HepG2 (cell line): ENCODE measurements around the gene NOTCH4. TPM values are rescaled to one million over a fixed set of nuclear protein-coding genes. Genes with fewer than 3 reads are reported as not detected.

Experiments used
- CEBPB ChIP-seq: IDR thresholded peaks from 2 replicates; pipeline ENCODE4 v1.6.1; 2011; ENCODE audit warnings: low read depth, low read length, improper control_type of control experiment, borderline replicate concordance
- DPF2 ChIP-seq: sonication (generic); formaldehyde crosslinking; IDR thresholded peaks from 2 replicates; pipeline ENCODE4 v1.4.0; 2020; ENCODE audit warnings: mild to moderate bottlenecking, low read depth, missing genetic modification reagents, borderline replicate concordance
- MTF1 ChIP-seq: sonication (generic); formaldehyde crosslinking; IDR thresholded peaks from 2 replicates; pipeline ENCODE4 v1.5.0; 2020; ENCODE audit warnings: missing genetic modification reagents
- NFKBIZ ChIP-seq: IDR thresholded peaks from 2 replicates; pipeline ENCODE4 v1.6.1; 2018; ENCODE audit warnings: missing genetic modification reagents, missing compliant biosample characterization
- NKX3-1 ChIP-seq: sonication (generic); formaldehyde crosslinking; IDR thresholded peaks from 2 replicates; pipeline ENCODE4 v1.5.0; 2020; ENCODE audit warnings: missing genetic modification reagents
- PCBP1 ChIP-seq: fragments of 200-400 bp; formaldehyde crosslinking; IDR thresholded peaks from 2 replicates; pipeline ENCODE4 v1.6.1; 2017; ENCODE audit warnings: mild to moderate bottlenecking, low read depth, low read length, borderline replicate concordance
- PHF20 ChIP-seq: sonication (generic); formaldehyde crosslinking; IDR thresholded peaks from 2 replicates; pipeline ENCODE4 v1.5.0; 2020; ENCODE audit warnings: mild to moderate bottlenecking, missing genetic modification reagents
- REXO4 ChIP-seq: sonication (generic); formaldehyde crosslinking; IDR thresholded peaks from 2 replicates; pipeline ENCODE4 v1.8.0; 2022; ENCODE audit warnings: missing genetic modification reagents, mild to moderate bottlenecking, borderline replicate concordance
- SUZ12 ChIP-seq: fragments of 150-350 bp; IDR thresholded peaks from 2 replicates; pipeline ENCODE4 v1.6.1; 2014; ENCODE audit warnings: low read depth, low read length
- TGIF2 ChIP-seq: IDR thresholded peaks from 2 replicates; pipeline ENCODE4 v1.6.1; 2016; ENCODE audit warnings: control low read depth, missing compliant biosample characterization
- U2AF1 ChIP-seq: fragments of 200-400 bp; formaldehyde crosslinking; optimal IDR thresholded peaks from 2 replicates; pipeline ENCODE3; 2017; ENCODE audit warnings: mild to moderate bottlenecking, low read depth, low read length
- ZNF124 ChIP-seq: sonication (generic); formaldehyde crosslinking; IDR thresholded peaks from 2 replicates; pipeline ENCODE4 v1.4.0; 2020; ENCODE audit warnings: missing genetic modification reagents
- ZNF160 ChIP-seq: sonication (generic); formaldehyde crosslinking; IDR thresholded peaks from 2 replicates; pipeline ENCODE4 v1.8.0; 2022; ENCODE audit warnings: mild to moderate bottlenecking, inconsistent platforms, missing genetic modification reagents
- ZNF180 ChIP-seq: sonication (generic); formaldehyde crosslinking; IDR thresholded peaks from 2 replicates; pipeline ENCODE4 v1.4.0; 2020; ENCODE audit warnings: low read depth, missing genetic modification reagents, borderline replicate concordance
- ZNF34 ChIP-seq: sonication (generic); formaldehyde crosslinking; IDR thresholded peaks from 2 replicates; pipeline ENCODE4 v1.4.0; 2020; ENCODE audit warnings: mild to moderate bottlenecking, missing genetic modification reagents, borderline replicate concordance
- ZNF367 ChIP-seq: sonication (generic); formaldehyde crosslinking; IDR thresholded peaks from 2 replicates; pipeline ENCODE4 v1.4.0; 2020; ENCODE audit warnings: missing genetic modification reagents, borderline replicate concordance
- ZNF460 ChIP-seq: sonication (generic); formaldehyde crosslinking; IDR thresholded peaks from 2 replicates; pipeline ENCODE4 v1.5.1; 2020; ENCODE audit warnings: missing genetic modification reagents, mild to moderate bottlenecking, borderline replicate concordance
- ZNF616 ChIP-seq: sonication (generic); formaldehyde crosslinking; IDR thresholded peaks from 2 replicates; pipeline ENCODE4 v1.5.0; 2020; ENCODE audit warnings: low read depth, mild to moderate bottlenecking, missing genetic modification reagents
- ZNF720 ChIP-seq: sonication (generic); formaldehyde crosslinking; IDR thresholded peaks from 2 replicates; pipeline ENCODE4 v1.4.0; 2020; ENCODE audit warnings: missing genetic modification reagents
- ZNF724P ChIP-seq: sonication (generic); formaldehyde crosslinking; IDR thresholded peaks from 2 replicates; pipeline ENCODE4 v1.8.0; 2022; ENCODE audit warnings: missing genetic modification reagents, borderline replicate concordance
- polyA plus RNA-seq, 8 experiments: library from polyadenylated mRNA; depleted of rRNA in 3 of 8; stranded (reverse) in 7 of 8; unstranded in 1 of 8; fragments of >200 nt; fragmentation: Illumina TruSeq in 4 of 8; extraction: Trizol in 4 of 8; gene quantifications; 2 replicates each; pipeline versions ENCODE4 v1.2.1 to v1.2.3, GENCODE V29; 2011 to 2016; ENCODE audit warnings: low read depth in 4 of 8, missing spikeins in 1 of 8, mixed read lengths in 1 of 8; ENCODE audit not compliant: insufficient read depth in 1 of 8
- total RNA-seq, 5 experiments: library from RNA; depleted of rRNA; stranded (reverse); fragments of >200 nt; fragmentation: Illumina TruSeq; extraction: Trizol; gene quantifications; 2 replicates each; pipeline ENCODE4 v1.2.3, GENCODE V29; 2016; ENCODE audit warnings: low read depth in 1 of 5
- TF ChIP-seq, protein P1 (sequence below): sonication (generic); formaldehyde crosslinking; IDR thresholded peaks from 2 replicates; pipeline ENCODE4 v1.4.0; 2020; ENCODE audit warnings: low read depth, mild to moderate bottlenecking, missing genetic modification reagents
- TF ChIP-seq, protein P2 (sequence below): sonication (generic); formaldehyde crosslinking; IDR thresholded peaks from 2 replicates; pipeline ENCODE4 v1.9.0; 2021; ENCODE audit warnings: mild to moderate bottlenecking, missing genetic modification reagents
- TF ChIP-seq, protein P3 (sequence below): sonication (generic); formaldehyde crosslinking; IDR thresholded peaks from 2 replicates; pipeline ENCODE4 v1.8.1; 2023; ENCODE audit warnings: mild to moderate bottlenecking, moderate library complexity, missing genetic modification reagents

NOTCH4 gene
- total and polyA plus RNA-seq, 2 of the 13 experiments (the other 11 are each of a cell fraction or from before 2014, with no cell fraction given), result 0.51 to 0.83 TPM

DNA sequence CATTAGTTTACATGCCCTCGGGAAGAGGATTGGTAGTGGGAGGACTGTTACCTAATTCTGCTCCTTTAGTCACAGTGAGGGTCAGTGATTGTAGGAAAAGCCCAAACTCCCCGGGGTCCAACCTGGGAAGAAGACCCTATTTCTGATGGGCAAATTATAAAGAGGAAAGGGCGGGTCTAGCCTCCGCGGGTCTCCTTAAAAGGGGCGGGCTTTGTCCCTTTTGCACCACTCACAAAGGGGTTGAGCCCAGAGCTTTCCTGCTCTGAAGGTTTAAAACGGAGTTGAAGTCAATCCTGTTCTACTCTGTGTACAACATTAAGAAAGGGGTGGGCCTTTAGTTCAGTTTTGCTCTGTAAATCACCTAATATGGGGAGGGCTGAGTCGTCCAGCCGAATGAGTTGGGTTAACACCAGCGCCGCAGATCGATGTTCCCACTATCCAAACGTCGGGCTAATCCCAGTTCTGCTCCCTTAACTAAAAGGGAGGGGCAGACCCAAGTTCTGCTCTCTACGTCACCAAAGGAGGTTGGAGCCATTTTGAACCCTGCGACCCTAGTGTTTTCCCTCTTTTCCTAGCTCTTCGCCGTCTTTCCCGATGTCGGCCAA, 46.6 kb downstream of the NOTCH4 start (continued):
- TF ChIP-seq U2AF1 (no peak), CEBPB (no peak), PHF20 (CRISPR knock-in tag) (peak; percentile 53), ZNF124 (CRISPR knock-in tag) (no peak), ZNF460 (CRISPR knock-in tag) (no peak), ZNF180 (CRISPR knock-in tag) (no peak), NFKBIZ (CRISPR knock-in tag) (no peak), ZNF367 (no peak), ZNF160 (CRISPR knock-in tag) (no peak), ZNF724P (CRISPR knock-in tag) (no peak), TGIF2 (no peak; the same call in none of the 2 replicates), ZNF34 (CRISPR knock-in tag) (no peak; the same call in 1 of the 2 replicates), ZNF720 (no peak), REXO4 (CRISPR knock-in tag) (no peak), NKX3-1 (CRISPR knock-in tag) (no peak), ZNF616 (no peak), SUZ12 (no peak), MTF1 (CRISPR knock-in tag) (no peak), DPF2 (CRISPR knock-in tag) (no peak), PCBP1 (no peak)
- TF ChIP-seq, protein P1, sequence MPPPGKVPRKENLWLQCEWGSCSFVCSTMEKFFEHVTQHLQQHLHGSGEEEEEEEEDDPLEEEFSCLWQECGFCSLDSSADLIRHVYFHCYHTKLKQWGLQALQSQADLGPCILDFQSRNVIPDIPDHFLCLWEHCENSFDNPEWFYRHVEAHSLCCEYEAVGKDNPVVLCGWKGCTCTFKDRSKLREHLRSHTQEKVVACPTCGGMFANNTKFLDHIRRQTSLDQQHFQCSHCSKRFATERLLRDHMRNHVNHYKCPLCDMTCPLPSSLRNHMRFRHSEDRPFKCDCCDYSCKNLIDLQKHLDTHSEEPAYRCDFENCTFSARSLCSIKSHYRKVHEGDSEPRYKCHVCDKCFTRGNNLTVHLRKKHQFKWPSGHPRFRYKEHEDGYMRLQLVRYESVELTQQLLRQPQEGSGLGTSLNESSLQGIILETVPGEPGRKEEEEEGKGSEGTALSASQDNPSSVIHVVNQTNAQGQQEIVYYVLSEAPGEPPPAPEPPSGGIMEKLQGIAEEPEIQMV (CRISPR knock-in tag), result no peak
- TF ChIP-seq, protein P2, sequence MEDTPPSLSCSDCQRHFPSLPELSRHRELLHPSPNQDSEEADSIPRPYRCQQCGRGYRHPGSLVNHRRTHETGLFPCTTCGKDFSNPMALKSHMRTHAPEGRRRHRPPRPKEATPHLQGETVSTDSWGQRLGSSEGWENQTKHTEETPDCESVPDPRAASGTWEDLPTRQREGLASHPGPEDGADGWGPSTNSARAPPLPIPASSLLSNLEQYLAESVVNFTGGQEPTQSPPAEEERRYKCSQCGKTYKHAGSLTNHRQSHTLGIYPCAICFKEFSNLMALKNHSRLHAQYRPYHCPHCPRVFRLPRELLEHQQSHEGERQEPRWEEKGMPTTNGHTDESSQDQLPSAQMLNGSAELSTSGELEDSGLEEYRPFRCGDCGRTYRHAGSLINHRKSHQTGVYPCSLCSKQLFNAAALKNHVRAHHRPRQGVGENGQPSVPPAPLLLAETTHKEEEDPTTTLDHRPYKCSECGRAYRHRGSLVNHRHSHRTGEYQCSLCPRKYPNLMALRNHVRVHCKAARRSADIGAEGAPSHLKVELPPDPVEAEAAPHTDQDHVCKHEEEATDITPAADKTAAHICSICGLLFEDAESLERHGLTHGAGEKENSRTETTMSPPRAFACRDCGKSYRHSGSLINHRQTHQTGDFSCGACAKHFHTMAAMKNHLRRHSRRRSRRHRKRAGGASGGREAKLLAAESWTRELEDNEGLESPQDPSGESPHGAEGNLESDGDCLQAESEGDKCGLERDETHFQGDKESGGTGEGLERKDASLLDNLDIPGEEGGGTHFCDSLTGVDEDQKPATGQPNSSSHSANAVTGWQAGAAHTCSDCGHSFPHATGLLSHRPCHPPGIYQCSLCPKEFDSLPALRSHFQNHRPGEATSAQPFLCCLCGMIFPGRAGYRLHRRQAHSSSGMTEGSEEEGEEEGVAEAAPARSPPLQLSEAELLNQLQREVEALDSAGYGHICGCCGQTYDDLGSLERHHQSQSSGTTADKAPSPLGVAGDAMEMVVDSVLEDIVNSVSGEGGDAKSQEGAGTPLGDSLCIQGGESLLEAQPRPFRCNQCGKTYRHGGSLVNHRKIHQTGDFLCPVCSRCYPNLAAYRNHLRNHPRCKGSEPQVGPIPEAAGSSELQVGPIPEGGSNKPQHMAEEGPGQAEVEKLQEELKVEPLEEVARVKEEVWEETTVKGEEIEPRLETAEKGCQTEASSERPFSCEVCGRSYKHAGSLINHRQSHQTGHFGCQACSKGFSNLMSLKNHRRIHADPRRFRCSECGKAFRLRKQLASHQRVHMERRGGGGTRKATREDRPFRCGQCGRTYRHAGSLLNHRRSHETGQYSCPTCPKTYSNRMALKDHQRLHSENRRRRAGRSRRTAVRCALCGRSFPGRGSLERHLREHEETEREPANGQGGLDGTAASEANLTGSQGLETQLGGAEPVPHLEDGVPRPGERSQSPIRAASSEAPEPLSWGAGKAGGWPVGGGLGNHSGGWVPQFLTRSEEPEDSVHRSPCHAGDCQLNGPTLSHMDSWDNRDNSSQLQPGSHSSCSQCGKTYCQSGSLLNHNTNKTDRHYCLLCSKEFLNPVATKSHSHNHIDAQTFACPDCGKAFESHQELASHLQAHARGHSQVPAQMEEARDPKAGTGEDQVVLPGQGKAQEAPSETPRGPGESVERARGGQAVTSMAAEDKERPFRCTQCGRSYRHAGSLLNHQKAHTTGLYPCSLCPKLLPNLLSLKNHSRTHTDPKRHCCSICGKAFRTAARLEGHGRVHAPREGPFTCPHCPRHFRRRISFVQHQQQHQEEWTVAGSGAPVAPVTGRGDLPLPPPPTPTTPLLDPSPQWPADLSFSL (CRISPR knock-in tag), result no peak
- TF ChIP-seq, protein P3, sequence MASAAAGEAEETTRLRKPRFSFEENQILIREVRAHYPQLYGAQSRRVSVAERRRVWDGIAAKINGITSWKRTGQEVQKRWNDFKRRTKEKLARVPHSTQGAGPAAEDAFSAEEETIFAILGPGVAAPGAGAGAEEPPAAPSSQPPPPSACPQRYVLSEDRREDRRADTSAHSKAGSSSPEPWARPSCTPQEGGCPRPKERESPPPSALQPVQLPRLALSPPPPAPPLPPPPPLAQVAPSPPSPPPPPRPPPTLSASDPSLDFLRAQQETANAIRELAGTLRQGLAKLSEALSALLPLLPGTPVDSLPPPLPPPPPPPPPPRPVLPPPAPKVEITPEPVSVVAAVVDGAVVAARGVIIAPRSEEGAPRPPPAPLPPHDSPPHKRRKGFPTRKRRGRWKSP, result no peak
